ENCODE data around the gene TCTA. TPM values are rescaled to one million over a fixed set of nuclear protein-coding genes. Genes with fewer than 3 reads are reported as not detected.

Gene TCTA
- total RNA-seq, 1 donor from 2014 or later: 38.1 TPM

- Histone ChIP-seq H3K4me1 (peaks cover 26% of the 10 kb centered on the region), H3K27ac (peak overlapping the region; percentile 3), H3K9me3 (no peaks in the 10 kb centered on the region), H3K27me3 (no peaks in the 10 kb centered on the region), H3K4me3 (no peak overlapping the region), H3K36me3 (peaks cover 23% of the 10 kb centered on the region)
- intact Hi-C loops (cut with DNase I): no loop called here
- ATAC-seq (peak; percentile 89), DNase-seq (peak; percentile 73)
- no peak for TF ChIP-seq CTCF (IDR thresholded peaks at IDR 0.05)
Observed at GRCh38 chr3:49378249-49378895, 33.9 kb upstream of the TCTA start.

GRCh38 chr3:49383387-49383786, 28.8 kb upstream of the TCTA start:
- H3K4me1 ChIP-seq: peaks cover 48% of the 10 kb centered on the region
- DNase-seq (no peak), ATAC-seq (no peak)
- no peak for TF ChIP-seq CTCF (IDR thresholded peaks at IDR 0.05)
- no peak overlapping the region for H3K27ac ChIP-seq
- H3K4me3 ChIP-seq: no peak overlapping the region
- H3K9me3 ChIP-seq: no peaks in the 10 kb centered on the region
- intact Hi-C loops (cut with DNase I): no loop called here
- H3K36me3 ChIP-seq: no peaks in the 10 kb centered on the region
- H3K27me3 ChIP-seq: no peaks in the 10 kb centered on the region

- Histone ChIP-seq H3K4me1 (peaks cover 45% of the 10 kb centered on the region), H3K36me3 (no peaks in the 10 kb centered on the region), H3K9me3 (no peaks in the 10 kb centered on the region), H3K27ac (no peak overlapping the region), H3K27me3 (no peaks in the 10 kb centered on the region), H3K4me3 (no peak overlapping the region)
- ATAC-seq (no peak), DNase-seq (no peak)
- intact Hi-C loops (cut with DNase I): no loop called here
- TF ChIP-seq CTCF (IDR thresholded peaks at IDR 0.05): no peak
Observed at GRCh38 chr3:49385617-49386016, 26.6 kb upstream of the TCTA start.

GRCh38 chr3:49386056-49386756, 26.0 kb upstream of the TCTA start:
- H3K4me1 ChIP-seq: peaks cover 45% of the 10 kb centered on the region
- no peak for DNase-seq
- H3K4me3 ChIP-seq: no peak overlapping the region
- H3K27ac ChIP-seq: peak overlapping the region; percentile 4
- intact Hi-C loops (cut with DNase I): no loop called here
- H3K27me3 ChIP-seq: no peaks in the 10 kb centered on the region
- no peaks in the 10 kb centered on the region for H3K36me3 ChIP-seq
- H3K9me3 ChIP-seq: no peaks in the 10 kb centered on the region
- ATAC-seq: peak; percentile 76
- TF ChIP-seq CTCF (IDR thresholded peaks at IDR 0.05): no peak

- intact Hi-C loops (cut with DNase I): no loop called here
- Histone ChIP-seq H3K4me3 (no peak overlapping the region), H3K4me1 (peaks cover 45% of the 10 kb centered on the region), H3K27ac (no peak overlapping the region), H3K27me3 (no peaks in the 10 kb centered on the region), H3K36me3 (no peaks in the 10 kb centered on the region), H3K9me3 (no peaks in the 10 kb centered on the region)
- no peak for TF ChIP-seq CTCF (IDR thresholded peaks at IDR 0.05)
- no peak for ATAC-seq
- no peak for DNase-seq
Observed at GRCh38 chr3:49387721-49388120, 24.5 kb upstream of the TCTA start.
